Keratinocyte (primary cell): ENCODE data around the gene CHSY3. TPM values are rescaled to one million over a fixed set of nuclear protein-coding genes. Genes with fewer than 3 reads are reported as not detected.

ENCODE experiments used
- DNase-seq: peaks from one replicate; pipeline ENCODE4 v3.0.0-alpha.2; 2011; ENCODE audit warnings: low read depth, missing footprints, low spot score
- FAIRE-seq: peaks from 2 replicates; lab custom pipeline; 2011; peaks lifted over from hg19 to GRCh38; lab: Jason Lieb, UNC
- H2AFZ ChIP-seq: 2 replicates; pipeline ENCODE4 v1.6.0; 2012; ENCODE audit warnings: low read length, control low read depth, inconsistent platforms; ENCODE audit not compliant: control insufficient read depth
- H3K27ac ChIP-seq: 2 replicates; pipeline ENCODE4 v1.5.1; 2011; ENCODE audit warnings: low read length; ENCODE audit not compliant: control insufficient read depth, insufficient read depth
- H3K27me3 ChIP-seq: 3 replicates; pipeline ENCODE4 v1.6.0; 2011; ENCODE audit warnings: low read length; ENCODE audit not compliant: control insufficient read depth, insufficient read depth; ENCODE audit errors: extremely low read depth
- H3K36me3 ChIP-seq, 2 experiments: 2 replicates in 1 of 2; 3 replicates in 1 of 2; pipeline ENCODE4 v1.5.1; 2011; ENCODE audit warnings: low read length in 2 of 2, mild to moderate bottlenecking in 1 of 2; ENCODE audit not compliant: control insufficient read depth in 2 of 2, insufficient read depth in 2 of 2; ENCODE audit errors: extremely low read depth in 1 of 2
- H3K4me1 ChIP-seq: 3 replicates; pipeline ENCODE4 v1.5.1; 2011; ENCODE audit warnings: low read length; ENCODE audit not compliant: control insufficient read depth, insufficient read depth; ENCODE audit errors: extremely low read depth
- H3K4me2 ChIP-seq: 3 replicates; pipeline ENCODE4 v1.6.0; 2011; ENCODE audit warnings: low read depth, low read length; ENCODE audit not compliant: control insufficient read depth, insufficient read depth; ENCODE audit errors: extremely low read depth
- H3K4me3 ChIP-seq, 3 experiments: fragments of 200-600 bp in 1 of 3; sonication (generic) in 1 of 3; 2 replicates in 2 of 3; 3 replicates in 1 of 3; pipeline ENCODE4 v1.5.1; 2011 to 2016; ENCODE audit warnings: low read length in 3 of 3, mild to moderate bottlenecking in 3 of 3, control low read depth in 2 of 3, inconsistent platforms in 1 of 3, low read depth in 1 of 3, mixed read lengths in 1 of 3, mixed run types in 1 of 3, moderate library complexity in 1 of 3; ENCODE audit not compliant: control insufficient read depth in 2 of 3, insufficient read depth in 2 of 3; ENCODE audit errors: extremely low read depth in 1 of 3
- H3K79me2 ChIP-seq: 2 replicates; pipeline ENCODE4 v1.6.0; 2012; ENCODE audit warnings: low read length; ENCODE audit not compliant: control insufficient read depth, insufficient read depth
- H3K9ac ChIP-seq: 3 replicates; pipeline ENCODE4 v1.6.0; 2011; ENCODE audit warnings: low read length; ENCODE audit not compliant: control insufficient read depth, insufficient read depth; ENCODE audit errors: extremely low read depth
- H3K9me1 ChIP-seq: 3 replicates; pipeline ENCODE4 v1.6.0; 2011; ENCODE audit warnings: low read length; ENCODE audit not compliant: control insufficient read depth, insufficient read depth; ENCODE audit errors: extremely low read depth
- H3K9me3 ChIP-seq: 2 replicates; pipeline ENCODE4 v1.5.1; 2012; ENCODE audit warnings: low read depth, low read length; ENCODE audit not compliant: control insufficient read depth
- H4K20me1 ChIP-seq: 3 replicates; pipeline ENCODE4 v1.6.0; 2011; ENCODE audit warnings: low read length; ENCODE audit not compliant: control insufficient read depth, insufficient read depth; ENCODE audit errors: extremely low read depth
- EZH2 ChIP-seq: IDR thresholded peaks from one replicate; pipeline ENCODE4 v1.6.1; 2012; ENCODE audit warnings: inconsistent platforms, mild to moderate bottlenecking, low read length, moderate library complexity
- dilution Hi-C: fragments of 300-500 bp; cut with MboI; formaldehyde crosslinking; loops from one replicate; pipeline ENCODE4 v1.7.0; 2020; ENCODE audit warnings: low sequenced_read_pairs; ENCODE audit not compliant: extremely low pct_ligation_motif_present
- polyA plus RNA-seq, 5 experiments: library from polyadenylated mRNA; depleted of rRNA in 3 of 5; stranded (reverse) in 3 of 5; stranded (forward) in 1 of 5; unstranded in 1 of 5; fragments of >200 nt; gene quantifications; 1 replicate in 1 of 5; 2 replicates in 3 of 5; 3 replicates in 1 of 5; pipeline versions ENCODE4 v1.2.1 to v1.2.3, GENCODE V29; 2011 to 2012; ENCODE audit warnings: missing spikeins in 2 of 5, low read depth in 1 of 5, low replicate concordance in 1 of 5
- TF ChIP-seq, protein P1 (sequence below), 3 experiments: IDR thresholded peaks in 1 of 3; conservative IDR thresholded peaks in 1 of 3; optimal IDR thresholded peaks in 1 of 3; 2 replicates in 2 of 3; 3 replicates in 1 of 3; pipeline versions ENCODE3 to v1.5.1; 2011; ENCODE audit warnings: low read length in 3 of 3, mild to moderate bottlenecking in 3 of 3, moderate library complexity in 2 of 3, control low read depth in 1 of 3, inconsistent platforms in 1 of 3; ENCODE audit not compliant: insufficient read depth in 2 of 3; ENCODE audit errors: extremely low read depth in 1 of 3

The CHSY3 gene
- polyA plus RNA-seq, 1 donor (not counting 4 experiments of a cell fraction or from before 2014, with no cell fraction given), result 0.47 TPM

DNA sequence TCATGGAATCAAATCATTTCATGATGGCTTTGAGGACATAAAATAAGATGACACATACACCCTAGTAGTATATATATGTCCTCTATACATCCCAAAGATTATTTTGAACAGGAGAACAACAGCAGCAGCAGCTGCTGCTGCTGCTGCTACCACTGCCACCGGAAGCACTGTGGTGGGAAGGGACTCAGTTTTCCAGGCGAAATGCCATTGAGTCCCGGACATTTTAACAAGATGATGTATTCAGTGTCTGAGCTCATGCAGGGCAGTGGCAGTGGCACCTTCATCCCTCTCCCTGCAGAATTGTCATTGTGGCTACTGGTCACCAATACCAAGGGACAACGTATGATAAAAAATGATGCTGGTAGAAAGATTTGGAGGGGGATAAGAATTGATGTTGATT, 151.3 kb downstream of the CHSY3 start:
- Histone ChIP-seq H3K9me1 (no peaks in the 10 kb centered on the region), H3K9me3 (no peaks in the 10 kb centered on the region), H3K4me2 (no peak overlapping the region), H3K9ac (no peak overlapping the region), H3K27me3 (no peaks in the 10 kb centered on the region), H4K20me1 (no peaks in the 10 kb centered on the region), H3K27ac (no peak overlapping the region), H3K79me2 (no peaks in the 10 kb centered on the region), H2AFZ (no peak overlapping the region), H3K36me3 (no peaks in the 10 kb centered on the region), H3K4me3 (no peak overlapping the region), H3K4me1 (no peaks in the 10 kb centered on the region)
- dilution Hi-C loops, result no loop called here
- TF ChIP-seq EZH2, result no peak
- TF ChIP-seq, protein P1, sequence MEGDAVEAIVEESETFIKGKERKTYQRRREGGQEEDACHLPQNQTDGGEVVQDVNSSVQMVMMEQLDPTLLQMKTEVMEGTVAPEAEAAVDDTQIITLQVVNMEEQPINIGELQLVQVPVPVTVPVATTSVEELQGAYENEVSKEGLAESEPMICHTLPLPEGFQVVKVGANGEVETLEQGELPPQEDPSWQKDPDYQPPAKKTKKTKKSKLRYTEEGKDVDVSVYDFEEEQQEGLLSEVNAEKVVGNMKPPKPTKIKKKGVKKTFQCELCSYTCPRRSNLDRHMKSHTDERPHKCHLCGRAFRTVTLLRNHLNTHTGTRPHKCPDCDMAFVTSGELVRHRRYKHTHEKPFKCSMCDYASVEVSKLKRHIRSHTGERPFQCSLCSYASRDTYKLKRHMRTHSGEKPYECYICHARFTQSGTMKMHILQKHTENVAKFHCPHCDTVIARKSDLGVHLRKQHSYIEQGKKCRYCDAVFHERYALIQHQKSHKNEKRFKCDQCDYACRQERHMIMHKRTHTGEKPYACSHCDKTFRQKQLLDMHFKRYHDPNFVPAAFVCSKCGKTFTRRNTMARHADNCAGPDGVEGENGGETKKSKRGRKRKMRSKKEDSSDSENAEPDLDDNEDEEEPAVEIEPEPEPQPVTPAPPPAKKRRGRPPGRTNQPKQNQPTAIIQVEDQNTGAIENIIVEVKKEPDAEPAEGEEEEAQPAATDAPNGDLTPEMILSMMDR (optimal IDR thresholded peaks at IDR 0.05 in 1 of 3, IDR thresholded peaks at IDR 0.05 in 1 of 3, conservative IDR thresholded peaks at IDR 0.05 in 1 of 3; ENCODE audit: extremely low read depth in 1 of 3, insufficient read depth in 2 of 3, low read length in 3 of 3), result no peak
- FAIRE-seq, result no peak
- DNase-seq, result no peak

DNA sequence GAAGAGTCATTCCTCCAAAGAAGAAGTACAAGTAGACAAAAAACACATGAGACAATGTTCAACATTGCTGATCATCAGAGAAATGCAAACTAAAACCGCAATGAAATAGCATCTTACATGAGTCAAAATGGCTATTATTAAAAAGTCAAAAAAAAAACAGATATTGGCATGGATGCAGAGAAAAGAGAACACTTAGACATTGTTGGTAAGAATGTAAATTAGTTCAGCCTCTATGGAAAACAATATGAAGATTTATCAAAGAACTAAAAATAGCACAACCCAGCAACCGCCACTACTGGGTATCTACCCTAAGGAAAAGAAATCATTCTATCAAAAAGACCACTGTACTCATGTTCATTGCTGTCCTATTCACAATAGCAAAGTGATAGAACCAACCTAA, 157.5 kb downstream of the CHSY3 start:
- Histone ChIP-seq H2AFZ (no peak overlapping the region), H3K9ac (no peak overlapping the region), H3K9me3 (no peaks in the 10 kb centered on the region), H3K4me1 (no peaks in the 10 kb centered on the region), H3K9me1 (no peaks in the 10 kb centered on the region), H3K36me3 (no peaks in the 10 kb centered on the region), H3K4me3 (no peak overlapping the region), H3K27me3 (no peaks in the 10 kb centered on the region), H3K4me2 (no peak overlapping the region), H4K20me1 (no peaks in the 10 kb centered on the region), H3K79me2 (no peaks in the 10 kb centered on the region), H3K27ac (no peak overlapping the region)
- dilution Hi-C loops, result no loop called here
- FAIRE-seq, result no peak
- no peak for DNase-seq
- no peak for TF ChIP-seq EZH2
- TF ChIP-seq, protein P1 (optimal IDR thresholded peaks at IDR 0.05 in 1 of 3, IDR thresholded peaks at IDR 0.05 in 1 of 3, conservative IDR thresholded peaks at IDR 0.05 in 1 of 3; ENCODE audit: extremely low read depth in 1 of 3, insufficient read depth in 2 of 3, low read length in 3 of 3), result no peak
